ENCODE data around the gene TBL1Y.

DNA sequence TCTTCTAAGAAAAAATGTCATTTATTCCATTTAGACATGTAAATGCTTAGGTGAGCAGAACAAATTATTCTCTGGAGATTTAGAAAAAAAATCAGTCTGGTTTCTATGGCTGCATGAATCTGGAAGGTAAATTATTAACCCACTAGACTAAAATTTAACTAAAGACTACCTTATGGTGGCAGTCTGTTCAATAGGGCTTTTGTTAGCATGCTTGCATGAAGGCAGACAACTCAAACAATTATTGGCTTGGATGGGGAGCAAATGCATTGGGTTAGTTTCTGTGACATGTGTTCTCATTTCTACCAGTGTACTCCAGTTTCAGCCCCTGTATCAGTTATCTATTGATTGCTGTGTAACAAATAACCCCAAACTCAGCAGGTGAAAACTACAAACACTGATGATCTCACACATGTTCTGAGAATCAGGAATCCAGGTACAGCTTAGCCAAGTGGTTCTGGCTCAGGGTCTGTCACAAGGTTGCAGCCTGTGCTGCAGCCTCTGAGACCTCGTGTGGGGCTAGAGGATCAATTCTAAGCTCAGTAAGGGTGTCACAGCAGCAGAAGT, 87.1 kb downstream of the TBL1Y start:
- TF ChIP-seq EP300 (conservative IDR thresholded peaks at IDR 0.05; ENCODE audit: poor library complexity, severe bottlenecking): no peak
- TF ChIP-seq, protein P1, sequence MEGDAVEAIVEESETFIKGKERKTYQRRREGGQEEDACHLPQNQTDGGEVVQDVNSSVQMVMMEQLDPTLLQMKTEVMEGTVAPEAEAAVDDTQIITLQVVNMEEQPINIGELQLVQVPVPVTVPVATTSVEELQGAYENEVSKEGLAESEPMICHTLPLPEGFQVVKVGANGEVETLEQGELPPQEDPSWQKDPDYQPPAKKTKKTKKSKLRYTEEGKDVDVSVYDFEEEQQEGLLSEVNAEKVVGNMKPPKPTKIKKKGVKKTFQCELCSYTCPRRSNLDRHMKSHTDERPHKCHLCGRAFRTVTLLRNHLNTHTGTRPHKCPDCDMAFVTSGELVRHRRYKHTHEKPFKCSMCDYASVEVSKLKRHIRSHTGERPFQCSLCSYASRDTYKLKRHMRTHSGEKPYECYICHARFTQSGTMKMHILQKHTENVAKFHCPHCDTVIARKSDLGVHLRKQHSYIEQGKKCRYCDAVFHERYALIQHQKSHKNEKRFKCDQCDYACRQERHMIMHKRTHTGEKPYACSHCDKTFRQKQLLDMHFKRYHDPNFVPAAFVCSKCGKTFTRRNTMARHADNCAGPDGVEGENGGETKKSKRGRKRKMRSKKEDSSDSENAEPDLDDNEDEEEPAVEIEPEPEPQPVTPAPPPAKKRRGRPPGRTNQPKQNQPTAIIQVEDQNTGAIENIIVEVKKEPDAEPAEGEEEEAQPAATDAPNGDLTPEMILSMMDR (IDR thresholded peaks at IDR 0.05; ENCODE audit: poor library complexity, severe bottlenecking): no peak
- TF ChIP-seq POLR2AphosphoS5 (IDR thresholded peaks at IDR 0.05): no peak
- TF ChIP-seq TAF1 (IDR thresholded peaks at IDR 0.05; ENCODE audit: low read depth): no peak
- TF ChIP-seq EZH2 (IDR thresholded peaks at IDR 0.05; ENCODE audit: borderline replicate concordance, insufficient read depth, low read length, poor library complexity, severe bottlenecking): no peak
- TF ChIP-seq, protein P2, sequence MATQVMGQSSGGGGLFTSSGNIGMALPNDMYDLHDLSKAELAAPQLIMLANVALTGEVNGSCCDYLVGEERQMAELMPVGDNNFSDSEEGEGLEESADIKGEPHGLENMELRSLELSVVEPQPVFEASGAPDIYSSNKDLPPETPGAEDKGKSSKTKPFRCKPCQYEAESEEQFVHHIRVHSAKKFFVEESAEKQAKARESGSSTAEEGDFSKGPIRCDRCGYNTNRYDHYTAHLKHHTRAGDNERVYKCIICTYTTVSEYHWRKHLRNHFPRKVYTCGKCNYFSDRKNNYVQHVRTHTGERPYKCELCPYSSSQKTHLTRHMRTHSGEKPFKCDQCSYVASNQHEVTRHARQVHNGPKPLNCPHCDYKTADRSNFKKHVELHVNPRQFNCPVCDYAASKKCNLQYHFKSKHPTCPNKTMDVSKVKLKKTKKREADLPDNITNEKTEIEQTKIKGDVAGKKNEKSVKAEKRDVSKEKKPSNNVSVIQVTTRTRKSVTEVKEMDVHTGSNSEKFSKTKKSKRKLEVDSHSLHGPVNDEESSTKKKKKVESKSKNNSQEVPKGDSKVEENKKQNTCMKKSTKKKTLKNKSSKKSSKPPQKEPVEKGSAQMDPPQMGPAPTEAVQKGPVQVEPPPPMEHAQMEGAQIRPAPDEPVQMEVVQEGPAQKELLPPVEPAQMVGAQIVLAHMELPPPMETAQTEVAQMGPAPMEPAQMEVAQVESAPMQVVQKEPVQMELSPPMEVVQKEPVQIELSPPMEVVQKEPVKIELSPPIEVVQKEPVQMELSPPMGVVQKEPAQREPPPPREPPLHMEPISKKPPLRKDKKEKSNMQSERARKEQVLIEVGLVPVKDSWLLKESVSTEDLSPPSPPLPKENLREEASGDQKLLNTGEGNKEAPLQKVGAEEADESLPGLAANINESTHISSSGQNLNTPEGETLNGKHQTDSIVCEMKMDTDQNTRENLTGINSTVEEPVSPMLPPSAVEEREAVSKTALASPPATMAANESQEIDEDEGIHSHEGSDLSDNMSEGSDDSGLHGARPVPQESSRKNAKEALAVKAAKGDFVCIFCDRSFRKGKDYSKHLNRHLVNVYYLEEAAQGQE (IDR thresholded peaks at IDR 0.05; ENCODE audit: borderline replicate concordance): no peak
- TF ChIP-seq RAD21 (conservative IDR thresholded peaks at IDR 0.05): no peak
- no peak for TF ChIP-seq MXI1 (conservative IDR thresholded peaks at IDR 0.05; ENCODE audit: poor library complexity, severe bottlenecking)
- TF ChIP-seq SMC3 (conservative IDR thresholded peaks at IDR 0.05; ENCODE audit: poor library complexity): no peak

All from neural cell (in vitro differentiated cells).